Sigmoid colon (tissue), 4 donors: ENCODE measurements around the gene PSMC2.

ENCODE experiments used
- POLR2A ChIP-seq, 2 donors: fragments of 450-650 bp; IDR thresholded peaks; one replicate each; pipeline ENCODE4 v1.6.1; 2016; ENCODE audit warnings: antibody characterized with exemption in 2 of 2, mild to moderate bottlenecking in 2 of 2, moderate library complexity in 2 of 2
- POLR2AphosphoS5 ChIP-seq, 4 donors: sonication (generic); formaldehyde crosslinking; IDR thresholded peaks; one replicate each; pipeline ENCODE4 v1.6.1; 2017; ENCODE audit warnings: antibody characterized with exemption in 4 of 4
- TF ChIP-seq, protein P1 (sequence below), 4 experiments: fragments of 450-650 bp in 3 of 4; fragments of 200-600 bp in 1 of 4; IDR thresholded peaks; one replicate each; pipeline ENCODE4 v1.5.1; 2016 to 2019; ENCODE audit warnings: antibody characterized with exemption in 4 of 4, mild to moderate bottlenecking in 3 of 4, moderate library complexity in 2 of 4

DNA sequence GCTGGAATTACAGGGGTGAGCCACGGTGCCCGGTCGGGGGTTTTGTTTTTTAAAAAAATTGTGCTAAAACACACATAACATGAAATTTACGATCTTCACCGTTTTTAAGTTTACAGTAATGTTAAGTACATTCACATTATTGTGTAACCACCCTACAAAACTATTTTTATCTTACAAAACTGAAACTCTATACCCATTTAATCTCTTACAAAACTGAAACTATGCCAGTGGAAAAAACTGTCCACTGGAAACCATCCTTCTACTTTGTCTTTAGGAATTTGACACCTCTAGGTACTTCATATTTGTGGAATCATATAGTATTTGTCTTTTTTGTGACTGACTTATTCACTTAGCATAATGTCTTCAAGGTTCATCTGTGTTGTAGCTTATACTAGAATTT lies 1.0 kb upstream of the PSMC2 start:
- no peak for TF ChIP-seq POLR2A (IDR thresholded peaks at IDR 0.05)
- TF ChIP-seq POLR2AphosphoS5 (IDR thresholded peaks at IDR 0.05), result no peak
- TF ChIP-seq, protein P1, sequence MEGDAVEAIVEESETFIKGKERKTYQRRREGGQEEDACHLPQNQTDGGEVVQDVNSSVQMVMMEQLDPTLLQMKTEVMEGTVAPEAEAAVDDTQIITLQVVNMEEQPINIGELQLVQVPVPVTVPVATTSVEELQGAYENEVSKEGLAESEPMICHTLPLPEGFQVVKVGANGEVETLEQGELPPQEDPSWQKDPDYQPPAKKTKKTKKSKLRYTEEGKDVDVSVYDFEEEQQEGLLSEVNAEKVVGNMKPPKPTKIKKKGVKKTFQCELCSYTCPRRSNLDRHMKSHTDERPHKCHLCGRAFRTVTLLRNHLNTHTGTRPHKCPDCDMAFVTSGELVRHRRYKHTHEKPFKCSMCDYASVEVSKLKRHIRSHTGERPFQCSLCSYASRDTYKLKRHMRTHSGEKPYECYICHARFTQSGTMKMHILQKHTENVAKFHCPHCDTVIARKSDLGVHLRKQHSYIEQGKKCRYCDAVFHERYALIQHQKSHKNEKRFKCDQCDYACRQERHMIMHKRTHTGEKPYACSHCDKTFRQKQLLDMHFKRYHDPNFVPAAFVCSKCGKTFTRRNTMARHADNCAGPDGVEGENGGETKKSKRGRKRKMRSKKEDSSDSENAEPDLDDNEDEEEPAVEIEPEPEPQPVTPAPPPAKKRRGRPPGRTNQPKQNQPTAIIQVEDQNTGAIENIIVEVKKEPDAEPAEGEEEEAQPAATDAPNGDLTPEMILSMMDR (IDR thresholded peaks at IDR 0.05), result no peak
